Chondrocyte (in vitro differentiated cells): ENCODE measurements around the gene TBX5. TPM values are rescaled to one million over a fixed set of nuclear protein-coding genes. Genes with fewer than 3 reads are reported as not detected.
"Not testable (repeated sequence)": the region's sequence is repeated elsewhere in the genome, so short reads cannot be mapped to it uniquely, and the experiment has no call there.

ENCODE experiments used
- DNase-seq: peaks from one replicate; pipeline ENCODE4 v3.0.0; 2021; ENCODE audit warnings: mixed read lengths, low spot score
- H3K27ac Mint-ChIP-seq: one replicate; pipeline ENCODE4 v1.8.0; 2021; ENCODE audit warnings: mild to moderate bottlenecking, moderate library complexity, mixed read lengths; ENCODE audit not compliant: unreplicated experiment
- H3K27me3 Mint-ChIP-seq: 2 replicates; pipeline ENCODE4 v1.8.0; 2021; ENCODE audit warnings: low read depth, mixed read lengths
- H3K36me3 Mint-ChIP-seq: 2 replicates; pipeline ENCODE4 v1.8.0; 2021; ENCODE audit warnings: low read depth, mixed read lengths
- H3K4me1 Mint-ChIP-seq: 2 replicates; pipeline ENCODE4 v1.8.0; 2021; ENCODE audit warnings: low read depth, mild to moderate bottlenecking, mixed read lengths
- H3K4me3 Mint-ChIP-seq: one replicate; pipeline ENCODE4 v1.8.0; 2021; ENCODE audit warnings: mild to moderate bottlenecking, moderate library complexity, mixed read lengths; ENCODE audit not compliant: unreplicated experiment
- H3K9me3 Mint-ChIP-seq: 2 replicates; pipeline ENCODE4 v1.8.0; 2021; ENCODE audit warnings: low read depth, mixed read lengths
- CTCF ChIP-seq: fragments of 200-600 bp; sonication (generic); IDR thresholded peaks from 2 replicates; pipeline ENCODE4 v1.5.0; 2021; ENCODE audit warnings: antibody characterized with exemption, mild to moderate bottlenecking, moderate library complexity
- total RNA-seq: library from RNA; stranded (reverse); gene quantifications from 3 replicates; pipeline ENCODE4 v1.2.1, GENCODE V29; 2021

TBX5 gene
- total RNA-seq, 1 donor from 2014 or later = not detected

GRCh38 chr12:114355389-114356088, 50.4 kb downstream of the TBX5 start:
- no peak for DNase-seq
- Mint-ChIP-seq H3K4me1 (no peaks in the 10 kb centered on the region), H3K9me3 (peaks cover 17% of the 10 kb centered on the region), H3K36me3 (no peaks in the 10 kb centered on the region), H3K27me3 (no peaks in the 10 kb centered on the region), H3K27ac (no peak overlapping the region), H3K4me3 (no peak overlapping the region)
- no peak for TF ChIP-seq CTCF

- H3K27ac Mint-ChIP-seq, H3K36me3 Mint-ChIP-seq, DNase-seq, H3K9me3 Mint-ChIP-seq, H3K4me3 Mint-ChIP-seq, H3K27me3 Mint-ChIP-seq, H3K4me1 Mint-ChIP-seq: not testable (repeated sequence)
These were observed 56.7 kb downstream of the TBX5 start for GRCh38 chr12:114349239-114349638.

GRCh38 chr12:114347861-114348260, 58.1 kb downstream of the TBX5 start:
- no peaks in the 10 kb centered on the region for H3K9me3 Mint-ChIP-seq
- H3K4me1 Mint-ChIP-seq = no peaks in the 10 kb centered on the region
- no peak for TF ChIP-seq CTCF
- no peak overlapping the region for H3K4me3 Mint-ChIP-seq
- no peaks in the 10 kb centered on the region for H3K36me3 Mint-ChIP-seq
- no peaks in the 10 kb centered on the region for H3K27me3 Mint-ChIP-seq
- no peak for DNase-seq
- no peak overlapping the region for H3K27ac Mint-ChIP-seq

GRCh38 chr12:114344831-114345230, 61.1 kb downstream of the TBX5 start:
- Mint-ChIP-seq H3K9me3 (no peaks in the 10 kb centered on the region), H3K27ac (no peak overlapping the region), H3K4me3 (no peak overlapping the region), H3K36me3 (no peaks in the 10 kb centered on the region), H3K27me3 (no peaks in the 10 kb centered on the region), H3K4me1 (no peaks in the 10 kb centered on the region)
- no peak for TF ChIP-seq CTCF
- DNase-seq = no peak

- TF ChIP-seq CTCF = no peak
- H3K4me1 Mint-ChIP-seq = no peaks in the 10 kb centered on the region
- H3K9me3 Mint-ChIP-seq = peaks cover 3% of the 10 kb centered on the region
- no peaks in the 10 kb centered on the region for H3K27me3 Mint-ChIP-seq
- no peak overlapping the region for H3K4me3 Mint-ChIP-seq
- H3K27ac Mint-ChIP-seq = no peak overlapping the region
- H3K36me3 Mint-ChIP-seq = no peaks in the 10 kb centered on the region
- no peak for DNase-seq
These were observed 61.7 kb downstream of the TBX5 start for GRCh38 chr12:114344303-114344663.
